Left cardiac atrium (tissue), 4 donors: ENCODE measurements around the gene CCDC92B. TPM values are rescaled to one million over a fixed set of nuclear protein-coding genes. Genes with fewer than 3 reads are reported as not detected.

ENCODE experiments used
- ATAC-seq, 2 donors: fragments of 200-7000 bp; cut with Tn5 transposase; one replicate each; pipeline ENCODE4 v1.9.1; 2020; ENCODE audit warnings: mild to moderate bottlenecking in 2 of 2, moderate library complexity in 2 of 2
- DNase-seq: peaks from one replicate; pipeline ENCODE4 v3.0.0-alpha.2; 2020
- intact Hi-C, 2 donors: fragments of 100-400 bp; cut with DNase I; formaldehyde crosslinking; loops; one replicate each; pipeline versions ENCODE4 v1.14.1 to v1.15.1; 2022 to 2023
- total RNA-seq, 2 donors: library from RNA; stranded (reverse); fragmentation: NEBNext Ultra II Directional; extraction: Animal tissue kit (Norgen Biotek cat#: 25700); gene quantifications; one replicate each; pipeline ENCODE4 v1.2.1, GENCODE V29; 2021
- donor health status: DM: no; HTN: yes; CAD: no.
- donor health status: DM: no; HTN: yes; CAD: no; lungs with severe emphysema.
- donor health status: DM: yes; HTN: yes; CAD: no.
- donor health status: Dilated cardiomyopathy.

Gene CCDC92B
- total RNA-seq, 2 donors from 2014 or later = 0.06 to 0.13 TPM

DNA sequence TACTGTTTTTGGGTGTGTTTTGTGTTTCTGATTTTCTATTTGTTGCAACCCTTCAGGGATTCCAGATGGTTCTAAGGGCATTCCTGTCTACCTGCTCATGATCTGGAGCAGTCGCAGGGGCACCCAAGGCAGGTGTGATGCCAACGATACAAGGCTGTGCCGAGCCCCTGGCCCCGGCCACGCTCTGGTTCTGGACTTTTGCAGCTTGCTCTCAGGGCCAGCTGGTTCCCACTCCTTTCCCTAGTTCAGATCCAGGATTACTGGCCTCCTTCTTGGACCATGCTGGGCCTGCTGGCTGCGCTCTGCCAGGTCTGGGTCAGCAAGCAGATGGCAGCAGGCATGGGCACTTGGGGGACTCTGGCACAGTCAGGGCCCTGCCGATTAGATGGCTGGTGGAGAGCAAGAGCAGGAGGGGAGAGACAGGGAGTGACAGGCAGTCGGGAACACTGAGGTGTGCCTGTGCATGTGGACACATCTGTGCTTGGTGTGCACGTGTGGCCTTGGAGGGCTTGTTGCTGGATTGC, 31.5 kb upstream of the CCDC92B start:
- ATAC-seq (no peak), DNase-seq (no peak)
- intact Hi-C loops = no loop called here

DNA sequence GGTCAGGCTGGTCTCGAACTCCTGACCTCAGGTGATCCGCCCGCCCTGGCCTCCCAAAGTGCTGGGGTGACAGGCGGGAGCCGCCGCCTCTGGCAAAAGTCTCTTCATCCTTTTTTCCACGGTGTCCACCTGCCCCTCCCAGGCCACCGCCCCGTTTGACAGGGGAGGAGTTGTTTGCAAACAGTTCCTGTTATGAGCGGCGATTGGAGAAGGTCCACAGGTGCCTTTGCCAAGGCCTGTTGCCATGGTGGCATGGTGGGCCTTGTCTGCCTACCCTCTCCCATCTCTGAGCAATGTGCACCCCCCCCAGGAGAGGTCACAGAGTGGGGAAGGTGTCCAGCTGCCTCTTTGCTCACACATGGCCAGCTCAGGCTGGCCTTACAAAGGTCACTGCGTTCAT, 30.8 kb upstream of the CCDC92B start:
- DNase-seq = no peak
- ATAC-seq = no peak
- intact Hi-C loops = no loop called here

DNA sequence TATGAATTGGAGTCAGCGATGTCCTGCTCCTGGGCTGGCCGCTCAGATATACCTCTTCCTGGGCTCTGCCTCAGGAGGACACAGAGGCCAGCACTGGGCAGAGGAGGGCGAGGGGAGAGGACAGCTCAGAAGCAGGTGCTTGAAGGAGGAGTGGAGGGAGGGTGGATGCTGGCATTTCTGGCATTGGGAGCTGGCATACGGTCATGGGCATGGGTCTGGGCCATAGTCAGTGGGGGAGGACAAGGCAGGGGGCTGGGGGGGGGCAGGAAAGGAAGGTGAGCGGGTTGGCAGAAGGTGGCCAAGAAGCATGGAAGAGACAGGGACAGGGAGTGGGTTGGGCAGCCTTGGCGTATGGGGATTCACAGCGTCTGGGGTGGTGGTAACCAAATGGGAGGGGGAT, 30.1 kb upstream of the CCDC92B start:
- no peak for ATAC-seq
- intact Hi-C loops = no loop called here
- DNase-seq = no peak

DNA sequence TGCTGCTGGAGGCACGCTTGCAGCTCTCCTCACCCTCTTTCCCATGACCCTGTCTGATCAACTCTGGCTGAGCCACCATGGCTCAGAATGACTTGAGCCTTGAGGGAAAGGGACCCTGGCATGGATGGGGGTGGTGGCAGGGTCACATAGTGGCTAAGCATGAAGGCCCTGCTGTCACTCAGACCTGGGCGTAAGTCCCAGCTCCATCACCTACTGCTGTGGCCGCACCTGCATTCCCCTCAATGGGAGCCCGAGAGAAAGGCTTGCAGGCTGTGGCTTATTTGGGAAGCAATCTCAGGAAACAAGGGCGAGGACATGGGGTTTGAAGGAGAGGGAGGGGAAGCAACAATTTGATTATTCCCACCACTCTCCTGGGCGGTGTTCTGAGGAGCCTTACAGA, 29.0 kb upstream of the CCDC92B start:
- intact Hi-C loops = no loop called here
- ATAC-seq (no peak), DNase-seq (no peak)

DNA sequence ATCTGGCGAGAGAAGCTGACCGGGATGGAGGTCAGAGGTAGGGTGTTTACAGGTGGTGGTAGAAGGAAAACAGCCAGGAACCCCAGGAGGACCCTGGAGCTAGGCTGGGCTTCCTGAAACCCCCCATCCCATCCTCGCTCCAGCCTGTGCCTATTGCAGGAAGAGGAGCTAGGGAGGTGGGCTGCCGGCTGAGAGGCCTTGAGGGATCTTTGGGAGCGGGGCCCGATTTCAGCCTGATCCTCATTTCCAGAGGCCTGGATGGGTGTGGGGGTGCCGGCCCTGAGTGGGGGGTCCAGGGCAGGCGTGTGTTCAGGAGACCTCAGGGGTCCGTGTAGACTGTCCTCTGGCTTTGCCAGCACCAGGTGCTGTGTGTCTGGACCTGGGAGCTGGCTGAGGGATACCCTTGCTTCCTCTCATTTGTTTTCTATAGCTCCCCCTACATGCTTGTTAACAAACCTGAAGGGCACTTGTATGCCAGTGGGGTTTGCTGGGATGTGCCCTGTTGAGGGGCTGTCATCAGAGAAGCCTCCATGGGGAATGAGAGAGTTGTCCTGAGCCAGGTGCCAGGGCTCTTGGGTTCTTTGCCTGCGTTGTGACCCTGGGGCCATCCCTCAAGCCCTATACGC, 27.9 kb upstream of the CCDC92B start:
- intact Hi-C loops = no loop called here
- DNase-seq (no peak), ATAC-seq (no peak)

DNA sequence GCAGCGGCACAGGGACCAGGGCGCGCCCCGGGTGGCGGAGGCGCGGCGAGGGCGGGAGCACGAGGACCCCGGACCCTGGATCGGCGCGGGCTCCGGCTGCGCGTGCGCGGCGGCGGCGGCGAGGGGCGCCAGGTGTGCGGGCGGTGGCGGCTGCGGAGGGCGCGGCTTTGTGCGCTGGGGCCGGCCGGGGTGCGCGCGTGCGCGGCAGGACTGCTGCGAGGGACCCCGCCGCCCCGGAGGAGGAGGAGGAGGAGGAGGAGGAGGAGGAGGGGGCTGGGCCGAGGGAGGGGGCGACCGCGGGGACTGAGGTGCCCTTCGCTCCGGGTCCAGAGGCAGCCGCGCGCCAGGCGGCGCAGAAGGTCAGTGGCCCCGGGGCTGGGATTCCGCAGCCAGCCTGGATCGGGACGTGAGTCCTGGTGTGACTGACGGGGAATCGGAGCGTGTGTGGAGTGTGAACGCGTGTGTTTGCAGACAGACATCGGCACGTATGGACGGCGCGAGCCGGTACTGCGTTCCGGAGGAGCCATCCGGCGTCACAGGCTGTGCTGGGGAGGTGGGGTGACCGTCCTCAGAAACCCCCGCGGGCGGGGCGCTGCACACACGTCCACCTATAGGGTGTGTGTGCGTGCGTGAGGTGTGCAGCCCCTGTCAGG, 27.3 kb upstream of the CCDC92B start:
- ATAC-seq (peak in 1 of 2 donors; percentile 29), DNase-seq (no peak)

DNA sequence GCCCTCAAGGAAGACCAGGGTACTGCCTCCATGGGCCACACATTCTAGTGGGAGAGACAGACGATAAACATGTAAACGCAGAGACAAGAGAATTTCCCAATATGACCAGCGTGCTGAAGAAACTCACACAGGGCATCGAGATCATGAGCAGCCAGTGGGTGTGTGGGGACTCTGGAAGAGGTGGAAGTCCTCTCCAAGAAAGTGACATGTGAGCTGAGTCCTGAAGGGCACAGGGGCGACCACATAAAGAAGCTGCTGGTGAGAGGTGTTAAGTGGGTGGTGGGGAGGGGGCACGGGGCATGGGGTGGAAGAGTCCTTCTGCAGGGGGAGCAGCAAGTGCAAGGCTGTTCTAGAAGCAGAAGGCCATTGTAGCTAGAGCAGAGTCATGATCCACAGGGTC, 25.8 kb upstream of the CCDC92B start:
- DNase-seq (no peak), ATAC-seq (no peak)
- intact Hi-C loops = no loop called here

More for the DNA sequence above, 27.3 kb upstream of the CCDC92B start:
- intact Hi-C loops = no loop called here

DNA sequence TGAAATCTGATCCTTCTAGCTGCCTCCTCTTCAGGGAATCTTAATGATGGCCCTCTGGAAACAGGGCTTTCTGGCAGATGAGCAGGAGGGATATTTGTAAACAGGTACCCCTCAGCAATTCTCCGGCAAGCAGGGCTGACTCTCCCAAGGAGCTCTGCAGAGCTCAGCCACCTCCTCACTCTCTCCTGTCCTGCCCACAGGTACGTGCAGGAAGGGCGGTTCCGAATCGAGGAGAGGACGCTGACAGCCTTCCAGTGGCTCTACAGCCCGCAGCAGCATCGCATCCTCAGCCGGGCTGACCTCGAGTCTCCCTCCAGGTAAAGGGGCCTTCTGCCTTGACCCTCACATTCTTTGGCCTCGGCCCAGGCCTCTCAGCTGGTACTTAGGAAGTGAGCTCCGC, 20.7 kb upstream of the CCDC92B start:
- no peak for ATAC-seq
- DNase-seq = no peak
- intact Hi-C loops = no loop called here

DNA sequence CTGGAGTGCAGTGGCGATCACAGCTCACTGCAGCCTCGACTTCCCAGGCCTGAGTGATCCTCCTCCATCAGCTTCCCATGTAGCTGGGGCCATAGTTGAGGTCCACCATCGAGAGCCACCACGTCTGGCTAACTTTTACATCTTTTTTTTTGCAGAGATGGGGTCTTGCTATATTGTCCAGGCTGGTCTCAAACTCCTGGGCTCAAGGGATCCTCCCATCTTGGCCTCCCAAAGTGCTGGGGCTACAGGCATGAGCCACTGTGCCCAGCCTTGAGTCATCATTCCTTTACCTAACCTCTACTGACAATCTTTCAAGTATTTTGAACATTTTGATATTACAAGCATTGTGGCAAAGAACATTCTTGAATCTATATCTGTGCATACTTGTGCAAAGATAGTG, 9.4 kb upstream of the CCDC92B start:
- ATAC-seq = no peak
- intact Hi-C loops = no loop called here
- no peak for DNase-seq

DNA sequence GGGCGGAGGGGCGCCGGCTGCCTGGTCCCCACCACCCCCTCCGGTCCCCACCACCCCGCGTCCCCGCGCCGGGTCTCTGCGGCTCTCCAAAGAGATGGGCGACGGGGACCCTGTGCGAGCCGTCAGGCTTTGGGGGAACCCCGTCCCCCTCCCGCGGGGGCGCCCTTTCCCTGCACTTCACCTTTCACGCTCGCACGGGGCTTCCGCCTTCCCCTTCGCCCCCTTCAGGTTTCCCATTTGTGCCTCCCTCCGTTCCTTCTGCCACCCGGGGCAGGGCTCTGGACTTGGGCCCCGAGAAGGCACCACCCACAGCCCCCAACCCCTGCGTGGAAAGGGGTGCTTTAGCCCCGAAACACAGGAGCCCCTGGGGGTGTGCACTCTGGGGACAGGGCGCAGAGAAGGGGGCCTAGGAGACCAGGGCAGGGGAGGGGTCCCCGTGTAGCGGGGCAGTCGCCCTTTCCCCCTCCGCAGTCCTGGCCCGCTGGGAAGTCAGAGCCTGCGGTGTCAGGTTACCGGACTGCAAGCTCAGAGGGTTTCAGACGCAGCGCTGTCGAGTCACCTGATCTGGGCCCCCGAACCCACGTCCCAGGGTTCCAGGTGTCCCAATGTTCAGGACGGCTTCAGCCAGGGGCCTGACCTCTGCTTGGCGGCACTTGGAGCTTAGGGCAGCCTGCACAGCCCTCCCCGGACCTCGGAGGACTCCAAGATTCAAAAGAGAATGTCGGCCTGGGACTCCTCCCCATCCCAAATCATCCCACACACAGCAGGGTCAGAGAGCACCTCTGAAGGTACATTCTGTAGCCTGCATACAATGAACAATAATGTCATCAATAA, 6.7 kb upstream of the CCDC92B start:
- ATAC-seq = peak; percentile 44 to 66

DNA sequence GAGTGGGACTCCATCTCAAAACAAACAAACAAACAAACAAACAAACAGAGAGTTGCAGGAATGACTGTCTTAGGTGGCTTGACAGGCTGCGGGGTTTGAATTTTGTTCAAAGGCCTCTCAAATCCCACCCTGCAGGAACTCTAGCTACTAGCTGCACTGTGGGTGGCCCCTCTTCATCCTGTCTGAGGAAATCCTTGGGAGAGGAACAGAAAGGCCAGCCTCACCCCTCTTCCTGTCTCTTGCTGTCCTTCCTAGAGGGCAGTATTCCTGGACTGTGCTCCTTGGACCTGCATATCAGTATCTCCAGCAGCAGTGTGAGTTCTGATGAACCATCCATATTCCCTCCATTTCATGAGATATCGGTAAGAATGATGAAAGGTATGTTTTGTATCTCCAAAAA, 2.0 kb upstream of the CCDC92B start:
- intact Hi-C loops = no loop called here
- DNase-seq (no peak), ATAC-seq (no peak)

More for the DNA sequence above, 6.7 kb upstream of the CCDC92B start:
- DNase-seq = no peak
- intact Hi-C loops = no loop called here

DNA sequence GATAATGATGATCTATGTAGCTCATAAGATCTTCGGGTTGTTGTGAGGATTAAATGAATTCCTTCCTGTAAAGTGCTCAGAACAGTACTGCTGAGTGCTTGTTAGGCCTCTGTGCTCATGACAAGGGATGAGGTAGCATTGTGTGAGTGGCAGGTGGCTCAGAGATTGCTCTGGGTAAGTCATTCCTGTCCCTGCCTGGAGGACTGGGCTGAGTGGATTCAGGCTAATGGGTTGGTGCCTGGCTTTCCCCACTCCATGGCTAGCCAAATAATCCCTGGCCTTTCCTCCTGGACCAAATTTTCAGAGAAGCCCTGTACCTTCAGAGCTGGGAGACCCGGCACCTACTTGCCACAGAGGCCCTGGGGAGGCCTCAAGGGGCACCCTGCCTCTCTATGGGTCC, 1.3 kb upstream of the CCDC92B start:
- ATAC-seq (no peak), DNase-seq (no peak)
- intact Hi-C loops = no loop called here

DNA sequence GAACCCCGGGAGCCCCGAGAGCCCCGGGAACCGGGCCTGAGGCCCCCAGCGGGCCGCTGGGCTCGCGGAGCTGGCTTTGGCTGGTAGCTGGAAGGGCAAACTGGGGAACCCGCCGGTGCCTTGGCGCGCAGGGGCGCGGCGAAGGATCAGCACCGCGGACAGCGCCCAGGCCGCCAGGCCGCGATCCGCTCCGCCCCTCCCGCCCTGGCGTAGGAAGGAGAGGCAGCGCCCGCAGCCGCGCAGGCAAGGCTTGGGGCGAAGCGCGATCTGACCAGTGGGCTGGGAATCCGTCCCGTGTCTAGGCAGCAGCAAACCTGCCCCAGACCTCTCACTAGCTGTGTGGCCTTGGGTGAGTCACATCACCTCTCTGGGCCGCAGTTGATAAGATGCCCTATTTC, 331 bp upstream of the CCDC92B start:
- DNase-seq (peak; percentile 80), ATAC-seq (peak; percentile 97 to 98)
- intact Hi-C loops = no loop called here

DNA sequence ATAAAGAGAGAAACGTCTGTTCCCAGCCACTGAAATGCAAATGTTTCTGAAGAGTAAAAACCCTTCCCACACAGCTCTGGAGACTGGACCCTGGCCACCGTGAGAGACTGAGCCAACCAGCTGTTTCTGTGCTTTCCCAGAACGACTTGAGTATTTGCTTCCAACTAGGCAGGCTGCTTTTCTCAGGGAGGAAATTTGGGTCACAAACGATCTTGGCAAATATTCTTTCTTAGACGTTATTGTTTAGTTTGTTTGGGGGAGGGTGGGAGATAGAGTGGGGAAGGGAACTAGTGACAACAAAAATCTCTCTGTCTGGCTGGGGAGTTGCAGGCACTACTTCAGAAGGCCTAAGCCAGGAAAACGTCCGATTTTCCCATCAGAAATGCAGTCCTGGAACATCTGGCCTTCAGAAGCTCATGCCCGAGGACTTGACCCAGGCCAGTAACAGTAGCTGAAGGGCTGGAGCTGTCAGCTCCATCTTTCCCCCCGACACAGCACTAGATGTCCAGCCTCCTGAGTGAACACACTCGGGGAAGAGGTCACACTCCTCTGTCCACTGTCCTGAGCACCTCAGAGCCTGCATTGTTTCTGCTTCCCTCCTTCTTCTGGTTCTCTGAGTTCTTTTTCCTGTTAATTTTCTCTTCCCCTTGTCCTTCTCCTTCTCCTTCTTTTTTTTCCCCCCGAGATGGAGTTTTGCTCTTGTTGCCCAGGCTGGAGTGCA, 4.0 kb downstream of the CCDC92B start:
- DNase-seq (no peak), ATAC-seq (peak in 1 of 2 donors; percentile 58)
- intact Hi-C loops = no loop called here

DNA sequence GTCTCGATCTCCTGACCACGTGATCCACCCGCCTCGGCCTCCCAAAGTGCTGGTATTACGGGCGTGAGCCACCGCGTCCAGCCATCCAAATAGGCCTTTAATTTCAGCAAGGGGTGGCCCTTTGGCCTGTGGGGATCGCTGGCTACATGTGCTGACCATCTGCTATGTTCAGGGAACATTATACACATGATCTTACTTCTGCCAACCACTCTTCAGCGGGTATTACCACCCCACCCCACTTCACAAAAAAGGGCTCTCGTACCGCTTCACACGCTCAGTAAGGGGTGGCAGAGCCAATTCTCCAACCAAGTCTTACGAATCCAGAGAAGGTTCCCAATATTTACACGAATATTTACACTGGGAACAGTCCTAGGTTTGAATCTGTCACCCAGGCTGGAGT, 11.8 kb downstream of the CCDC92B start:
- intact Hi-C loops = no loop called here
- ATAC-seq = no peak

DNA sequence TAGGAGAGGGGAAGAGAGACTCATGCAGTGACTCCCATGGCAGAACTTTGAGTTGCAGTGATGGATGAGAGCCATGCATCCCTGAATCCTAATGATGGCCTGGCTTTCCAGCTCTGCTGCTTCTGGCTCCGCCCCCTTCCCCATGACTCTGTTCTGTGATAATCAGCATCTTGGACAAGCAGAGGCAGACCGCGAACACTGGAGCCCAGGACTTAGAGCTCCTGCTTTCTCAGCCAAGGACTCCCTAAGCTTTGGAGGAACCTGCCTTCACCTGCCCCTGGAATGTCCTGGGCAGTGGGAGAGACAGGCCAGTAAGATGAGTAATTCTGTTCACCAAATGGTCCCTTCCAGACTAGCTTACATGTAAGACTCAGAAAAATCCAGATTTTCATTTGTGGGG, 12.5 kb downstream of the CCDC92B start:
- ATAC-seq = no peak
- DNase-seq = no peak
- intact Hi-C loops = no loop called here

More for the DNA sequence above, 11.8 kb downstream of the CCDC92B start:
- no peak for DNase-seq

DNA sequence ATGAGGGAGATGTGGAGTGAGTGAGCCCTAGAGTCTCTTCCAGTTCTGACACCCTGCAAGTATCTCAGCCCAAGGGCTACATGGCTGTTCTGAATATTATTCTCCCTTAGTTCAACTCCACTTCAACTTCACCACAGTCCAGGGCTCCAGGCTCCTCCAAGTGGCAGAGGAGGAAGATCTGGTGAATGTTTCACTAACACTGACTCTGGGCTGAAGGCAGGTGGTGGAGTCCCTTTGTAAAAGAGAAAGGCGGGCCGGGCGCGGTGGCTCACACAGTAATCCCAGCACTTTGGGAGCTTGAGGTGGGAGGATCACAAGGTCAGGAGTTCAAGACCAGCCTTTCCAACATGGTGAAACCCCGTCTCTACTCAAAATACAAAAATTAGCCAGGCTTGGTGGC, 13.6 kb downstream of the CCDC92B start:
- ATAC-seq = no peak

DNA sequence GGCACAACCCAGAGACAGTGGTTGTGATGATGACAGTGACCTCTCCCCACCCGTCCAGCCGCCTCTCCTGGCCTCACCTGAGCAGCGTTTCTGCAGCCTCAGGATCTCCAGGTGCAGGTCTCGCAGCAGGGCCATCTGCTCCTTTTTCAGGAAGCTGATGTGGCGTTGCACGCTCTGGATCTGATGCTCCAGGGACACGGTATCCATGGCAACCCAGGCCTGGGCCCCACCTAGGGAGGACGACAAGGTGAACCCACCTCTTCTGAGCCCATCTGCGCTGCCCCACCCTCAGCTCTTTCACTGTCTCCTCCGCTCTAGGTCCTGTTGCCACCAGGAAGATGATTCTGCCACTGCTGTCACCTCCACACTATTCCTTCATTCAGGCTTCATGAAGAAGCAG, 14.5 kb downstream of the CCDC92B start:
- ATAC-seq = no peak
- intact Hi-C loops = no loop called here

More for the DNA sequence above, 13.6 kb downstream of the CCDC92B start:
- intact Hi-C loops = no loop called here
- no peak for DNase-seq

DNA sequence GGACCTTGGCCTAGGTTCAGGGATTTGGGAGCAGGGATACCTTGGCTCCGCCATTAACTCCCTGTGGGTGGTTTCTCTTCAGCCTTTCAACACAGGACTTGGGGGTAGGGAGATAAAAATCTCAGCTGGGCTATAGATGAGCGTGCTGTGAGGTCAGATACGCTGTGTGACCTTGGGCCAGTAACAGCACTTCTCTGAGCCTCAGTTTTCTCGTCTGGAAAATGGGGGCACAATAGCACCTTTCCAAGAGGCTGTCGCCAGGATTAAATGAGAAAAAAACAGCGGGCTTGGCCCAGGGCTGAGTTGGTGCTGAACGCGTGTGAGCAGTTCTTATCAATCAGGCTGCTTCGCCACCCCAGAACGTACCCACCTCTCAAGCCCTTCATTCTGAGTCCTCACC, 17.6 kb downstream of the CCDC92B start:
- DNase-seq = no peak
- intact Hi-C loops = no loop called here
- ATAC-seq = no peak

More for the DNA sequence above, 14.5 kb downstream of the CCDC92B start:
- no peak for DNase-seq
